Right ventricle myocardium superior (tissue), 1 donor: ENCODE data around the gene NELL1. TPM values are rescaled to one million over a fixed set of nuclear protein-coding genes. Genes with fewer than 3 reads are reported as not detected.

Experiments used
- ATAC-seq: fragments of 200-7000 bp; cut with Tn5 transposase; one replicate; pipeline ENCODE4 v1.9.1; 2020; ENCODE audit warnings: mild to moderate bottlenecking; ENCODE audit not compliant: poor library complexity
- DNase-seq: peaks from one replicate; pipeline ENCODE4 v3.0.0-alpha.2; 2020
- intact Hi-C: fragments of 100-400 bp; cut with DNase I; formaldehyde crosslinking; loops from one replicate; pipeline ENCODE4 v1.11.2; 2022
- total RNA-seq: library from RNA; stranded (reverse); fragmentation: NEBNext Ultra II Directional; extraction: Animal tissue kit (Norgen Biotek cat#: 25700); gene quantifications from one replicate; pipeline ENCODE4 v1.2.1, GENCODE V29; 2021
- donor health status: DM: no; HTN: yes; CAD: no; lungs with severe emphysema.

NELL1 gene
- total RNA-seq, 1 donor from 2014 or later = not detected

DNA sequence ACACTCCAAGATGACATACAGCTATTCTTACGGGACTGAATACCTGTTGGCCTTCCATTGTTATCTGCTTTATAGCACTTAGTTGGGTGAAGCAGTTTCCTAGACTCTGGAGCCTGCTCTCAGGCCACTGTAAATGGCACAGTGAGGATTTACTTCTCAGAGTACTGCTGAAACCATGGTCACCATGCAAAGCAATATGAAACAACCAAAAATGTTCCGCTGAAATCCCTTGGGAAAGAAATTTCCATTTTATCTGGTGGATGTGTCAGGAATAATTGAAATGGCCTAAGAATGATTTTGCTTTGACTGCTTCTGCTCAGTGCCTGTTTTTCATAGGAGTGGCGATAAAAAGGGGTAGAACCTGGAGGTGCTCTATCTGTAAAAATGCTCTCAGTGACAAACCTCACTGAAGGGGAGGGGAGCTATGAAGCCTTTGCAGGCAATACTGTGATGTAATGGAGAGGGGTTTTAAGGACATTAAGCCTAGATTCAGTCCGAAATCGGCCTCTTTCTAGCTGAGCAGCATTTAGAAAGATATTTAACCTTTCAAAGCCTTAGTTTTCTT, 871.9 kb downstream of the NELL1 start:
- no peak for ATAC-seq
- intact Hi-C loops = no loop called here
- no peak for DNase-seq

DNA sequence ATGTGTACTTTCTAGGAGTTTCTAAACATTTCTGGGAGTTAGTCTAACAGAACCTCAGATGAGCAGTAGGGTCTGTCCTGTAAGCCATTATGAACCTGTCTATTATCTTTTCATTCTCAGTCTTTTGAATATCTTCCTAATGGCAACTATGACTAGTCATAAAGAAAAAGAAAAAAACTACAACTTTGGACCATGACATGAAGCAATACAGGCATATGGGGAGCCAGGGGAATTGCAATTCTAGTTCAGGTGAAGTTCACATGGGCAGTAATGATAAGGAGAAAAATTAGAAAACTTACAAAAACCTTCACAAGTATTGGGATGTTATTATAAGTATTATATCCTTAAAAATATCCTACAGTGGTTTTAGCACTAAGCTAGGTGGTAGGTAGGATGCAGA, 874.5 kb downstream of the NELL1 start:
- ATAC-seq = no peak
- intact Hi-C loops = no loop called here

DNA sequence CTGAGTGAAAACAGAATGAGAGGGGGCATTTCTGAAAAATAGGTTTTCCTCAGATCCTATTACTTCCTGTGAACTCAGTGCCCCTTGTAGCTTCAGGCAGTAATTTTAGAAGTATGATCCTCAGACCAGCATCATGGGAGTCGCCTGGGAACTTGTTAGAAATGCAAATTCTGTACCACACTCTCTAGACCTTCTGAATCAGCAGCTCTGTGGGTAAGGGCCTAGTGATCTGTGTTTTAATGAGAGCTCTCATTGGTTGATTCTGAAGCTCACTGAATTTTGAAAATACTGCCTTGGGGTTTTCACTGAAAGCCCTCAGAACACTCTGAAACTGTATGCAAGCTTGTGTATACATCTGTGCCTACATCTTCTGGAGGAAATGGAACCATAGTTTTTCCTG, 876.3 kb downstream of the NELL1 start:
- no peak for DNase-seq
- ATAC-seq = no peak
- intact Hi-C loops = no loop called here

More for the DNA sequence above, 874.5 kb downstream of the NELL1 start:
- no peak for DNase-seq

DNA sequence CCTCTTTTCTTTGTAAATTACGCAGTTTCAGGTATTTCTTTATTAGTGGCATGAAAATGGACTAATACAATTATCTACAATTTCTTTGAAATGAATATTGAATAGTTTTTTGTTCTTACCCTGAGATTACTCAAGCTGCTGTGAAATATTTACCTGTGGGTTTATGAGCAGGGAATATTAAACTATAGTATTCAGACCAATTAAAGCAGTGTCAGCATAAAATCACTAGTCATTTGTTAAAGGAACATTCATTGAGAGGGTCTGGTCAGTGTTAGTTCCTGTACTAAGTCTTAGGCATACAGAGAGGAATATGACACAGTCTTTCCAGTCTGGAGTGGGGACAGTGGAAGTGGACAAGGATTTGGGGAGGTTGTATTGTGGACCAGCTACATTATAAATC, 877.3 kb downstream of the NELL1 start:
- no peak for ATAC-seq
- DNase-seq = no peak
- intact Hi-C loops = no loop called here

DNA sequence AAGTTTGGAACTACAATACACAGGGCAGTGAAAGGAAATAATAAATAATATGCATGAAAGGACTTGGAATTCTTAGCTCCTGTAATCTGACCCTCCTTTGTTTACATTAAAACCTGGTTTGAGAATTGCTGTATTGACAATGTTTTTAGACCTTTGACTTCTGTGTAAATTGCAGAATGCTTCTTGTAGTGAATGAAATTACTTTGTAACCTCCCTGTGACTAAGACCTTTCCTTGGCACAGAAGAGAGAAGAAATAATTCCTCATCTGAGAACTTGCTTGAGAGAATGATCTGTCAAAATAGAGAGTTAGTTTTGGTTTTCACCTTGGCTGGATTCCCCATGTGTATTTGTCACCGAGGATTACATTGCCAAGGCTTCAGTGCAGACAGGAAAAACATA, 883.5 kb downstream of the NELL1 start:
- DNase-seq (no peak), ATAC-seq (no peak)
- intact Hi-C loops = no loop called here

DNA sequence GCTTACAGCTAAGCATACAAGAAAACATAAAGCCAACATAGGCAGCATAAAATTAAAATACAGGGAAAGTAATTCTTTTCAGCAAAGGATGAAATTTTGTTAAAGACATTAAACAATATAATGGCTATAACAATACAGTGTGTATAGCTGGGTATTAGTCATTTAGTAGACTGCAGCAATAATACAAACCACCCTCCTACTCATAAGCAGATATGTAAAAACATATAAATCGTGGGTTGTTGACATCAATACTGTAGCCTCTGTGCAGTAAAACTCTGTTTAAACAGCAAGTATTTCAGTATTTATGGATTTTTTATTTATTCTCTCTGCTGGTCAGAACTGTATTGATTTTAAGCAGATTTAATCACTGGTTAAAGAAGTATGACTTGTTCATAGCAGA, 884.4 kb downstream of the NELL1 start:
- no peak for DNase-seq
- no peak for ATAC-seq
- intact Hi-C loops = no loop called here

DNA sequence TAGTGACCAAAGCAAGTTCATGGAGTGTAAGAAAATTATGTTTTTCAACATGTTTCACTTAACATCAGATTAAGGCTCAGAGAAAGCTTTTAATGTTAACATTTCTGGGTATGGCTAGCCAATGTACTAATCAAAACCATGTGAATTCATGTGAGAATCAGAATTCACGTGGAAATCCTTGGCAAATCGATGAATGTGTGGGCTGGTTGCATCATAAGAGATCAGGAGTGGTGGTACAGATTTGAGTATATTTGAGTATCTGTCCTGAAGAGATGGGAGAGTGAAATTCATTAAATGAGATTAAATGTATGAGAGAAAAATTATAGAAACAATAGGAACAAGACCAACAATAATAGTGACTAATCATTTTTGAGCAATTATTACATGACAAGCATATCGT, 884.9 kb downstream of the NELL1 start:
- DNase-seq (no peak), ATAC-seq (no peak)
- intact Hi-C loops = no loop called here

DNA sequence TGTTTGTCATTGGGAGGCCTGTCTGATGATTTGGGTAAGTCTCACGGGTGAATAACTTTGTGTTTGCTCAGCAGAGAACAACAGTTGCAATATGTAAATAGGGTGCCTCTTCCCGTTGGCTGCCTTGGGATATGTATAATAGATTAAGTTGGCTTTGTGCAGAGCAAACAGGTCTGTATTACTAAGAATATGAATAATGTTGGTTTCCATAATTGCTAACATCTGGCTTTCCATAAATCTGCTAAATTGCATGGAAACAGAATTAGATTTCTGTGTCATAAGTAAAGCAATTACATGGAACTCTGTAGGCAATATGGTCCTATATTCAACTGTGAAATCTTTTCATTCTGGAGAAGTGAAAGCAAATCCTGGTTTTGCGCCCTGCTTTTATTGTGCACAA, 887.5 kb downstream of the NELL1 start:
- DNase-seq (no peak), ATAC-seq (no peak)
- intact Hi-C loops = no loop called here

DNA sequence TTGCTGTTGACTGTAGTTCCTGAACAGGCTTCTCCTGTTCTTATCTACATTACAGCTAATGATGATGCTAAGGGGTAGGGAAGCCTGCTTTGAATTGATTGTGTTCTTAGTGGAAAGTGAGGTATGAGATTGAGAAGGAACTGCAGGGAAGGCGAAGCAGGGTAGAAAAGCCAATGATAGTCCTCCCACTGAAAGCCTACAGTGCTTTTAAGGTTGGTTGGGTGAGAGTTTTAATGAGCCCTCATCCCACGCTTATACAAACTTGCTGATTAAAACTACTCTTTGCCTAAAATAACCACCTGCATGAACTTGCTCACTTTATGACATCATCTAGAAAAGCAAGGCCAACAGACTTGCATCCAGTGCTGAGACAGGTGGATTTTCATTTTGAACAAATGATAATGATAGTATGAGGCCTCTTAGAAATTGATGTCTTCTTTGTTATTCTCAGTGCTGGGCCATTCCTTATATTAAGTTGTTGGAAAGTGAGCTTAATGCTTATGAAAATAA, 891.1 kb downstream of the NELL1 start:
- DNase-seq (no peak), ATAC-seq (no peak)
- intact Hi-C loops = no loop called here

DNA sequence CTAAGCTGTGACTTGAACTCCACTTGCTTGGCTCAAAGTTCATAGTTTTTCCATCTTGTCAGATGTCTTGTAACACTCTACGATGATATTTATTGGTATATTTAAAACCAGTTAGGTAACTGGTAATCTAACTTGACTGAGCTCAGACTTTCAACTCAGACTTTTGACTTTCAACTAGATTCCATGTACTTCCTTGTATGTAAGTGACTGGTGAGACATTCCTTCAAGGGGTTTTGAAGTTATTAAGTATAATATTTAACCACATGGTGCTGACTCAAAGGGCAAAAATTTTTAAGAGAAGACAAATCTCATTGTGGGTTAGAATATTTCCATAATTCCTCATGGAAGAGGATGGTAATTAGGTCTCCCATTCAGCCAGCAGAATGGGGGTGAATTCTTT, 892.2 kb downstream of the NELL1 start:
- no peak for ATAC-seq
- intact Hi-C loops = no loop called here
- no peak for DNase-seq

DNA sequence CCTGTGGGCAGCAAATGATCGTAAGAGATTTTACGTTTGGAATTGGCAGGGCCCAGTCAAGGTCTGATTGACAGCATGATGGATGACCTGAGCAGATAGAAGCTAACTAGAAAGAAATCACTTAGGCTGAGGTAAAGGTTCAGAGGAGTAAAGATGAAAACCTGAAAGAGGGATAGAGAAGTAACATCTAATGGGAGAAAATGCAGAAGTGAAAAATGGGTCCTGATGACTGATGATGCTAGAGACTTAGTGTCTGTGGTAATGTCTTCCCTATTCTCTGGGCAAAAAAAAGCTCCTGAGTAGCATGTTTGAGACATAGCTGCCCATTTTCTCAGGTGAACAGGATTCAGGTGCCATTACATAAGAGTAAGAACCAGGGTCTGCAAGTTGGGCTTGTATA, 894.7 kb downstream of the NELL1 start:
- intact Hi-C loops = no loop called here
- ATAC-seq (no peak), DNase-seq (no peak)

DNA sequence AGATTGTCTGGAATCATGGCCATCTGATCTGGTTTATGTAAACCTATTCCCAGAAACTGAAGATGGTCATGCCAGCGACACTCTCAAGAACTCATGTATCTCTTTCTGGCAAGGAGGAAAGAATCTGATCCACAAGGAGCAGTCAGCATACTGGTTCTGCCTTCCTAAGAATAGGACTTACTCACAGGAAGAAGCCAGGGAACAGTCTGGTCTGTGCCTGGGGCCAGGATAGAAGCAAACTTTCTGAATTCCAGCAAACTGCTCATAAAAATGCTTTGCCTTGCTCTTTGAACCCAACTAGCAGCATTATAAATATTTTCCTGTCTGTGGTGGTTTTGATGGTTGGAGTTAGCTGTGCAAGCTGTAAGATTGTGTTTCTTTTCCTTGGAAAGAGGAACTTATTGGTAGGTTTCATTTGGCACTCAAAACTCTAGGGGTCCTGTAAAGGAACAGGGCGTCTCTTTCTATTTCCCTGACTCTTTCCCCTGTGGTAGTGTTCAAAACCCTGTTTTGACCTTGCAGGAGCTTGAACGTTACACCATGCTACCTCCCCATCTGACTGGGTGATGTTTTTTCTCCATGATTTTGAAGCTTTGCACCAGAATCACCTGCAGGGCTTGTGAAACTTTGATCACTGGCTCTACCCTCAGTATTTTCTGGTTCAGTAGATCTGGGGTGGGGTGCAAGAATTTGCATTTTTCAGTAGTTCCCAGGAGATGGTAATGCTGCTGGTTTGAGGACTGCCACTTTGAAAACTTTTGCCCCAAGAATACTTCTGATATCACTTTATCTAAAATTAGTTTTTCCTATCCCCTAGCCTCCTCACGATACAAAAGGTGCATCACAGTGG, 895.7 kb downstream of the NELL1 start:
- no peak for ATAC-seq
- DNase-seq = no peak
- intact Hi-C loops = no loop called here

DNA sequence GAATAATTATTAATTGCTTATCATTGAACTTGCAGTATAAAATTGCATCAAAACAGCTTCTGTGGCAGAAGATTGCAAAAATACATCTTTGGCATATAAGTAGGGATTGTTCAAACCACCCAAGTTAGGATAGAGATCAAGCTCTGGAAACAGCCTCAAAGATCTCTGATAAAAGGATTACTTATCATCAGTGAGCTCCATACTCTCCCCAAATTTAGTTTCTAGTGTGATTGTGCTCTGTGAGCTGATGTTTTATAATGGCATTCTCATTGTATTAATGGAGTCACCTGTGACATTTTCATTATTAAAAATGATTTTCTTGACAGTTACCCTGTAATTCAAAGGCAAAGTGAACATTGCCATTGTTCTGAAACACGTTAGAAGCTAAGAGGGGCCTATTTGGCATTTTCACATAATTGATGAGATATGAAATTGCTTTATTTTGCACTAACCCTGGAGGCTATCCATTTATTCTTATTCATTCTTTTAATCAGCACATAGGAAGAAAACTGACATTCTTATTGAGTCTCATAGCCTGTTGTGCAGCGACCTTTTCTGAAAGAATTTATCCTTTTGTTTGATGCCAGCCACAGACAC, 897.2 kb downstream of the NELL1 start:
- no peak for ATAC-seq
- intact Hi-C loops = no loop called here
- DNase-seq = no peak

DNA sequence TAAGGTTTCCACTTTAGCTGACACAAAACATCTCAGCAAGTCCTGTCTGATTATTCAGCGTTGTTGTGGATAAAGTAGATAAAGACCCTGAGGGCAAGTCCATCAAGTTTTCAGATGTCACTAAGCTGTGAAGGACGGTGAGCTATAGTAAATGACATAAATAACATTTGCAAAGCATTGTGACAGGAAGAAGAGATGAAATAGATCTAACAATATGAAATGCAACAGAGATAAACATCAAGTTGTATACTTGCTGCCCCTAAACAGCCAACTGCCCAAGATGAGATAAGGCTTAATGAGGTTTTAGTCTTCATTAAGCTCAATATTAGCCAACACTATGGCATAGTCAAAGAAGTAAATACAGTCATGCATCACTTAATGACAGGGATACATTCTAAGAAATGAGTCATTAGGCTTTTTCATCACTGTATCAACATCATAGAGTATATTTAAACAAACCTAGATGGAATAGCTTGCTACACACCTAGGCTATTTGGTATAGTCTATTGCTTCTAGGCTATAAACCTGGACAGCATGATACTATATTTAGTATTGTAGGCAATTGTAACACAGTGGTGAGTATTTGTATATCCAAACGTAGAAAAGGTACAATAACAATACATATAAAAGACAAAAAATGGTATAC, 898.4 kb downstream of the NELL1 start:
- ATAC-seq (no peak), DNase-seq (no peak)
- intact Hi-C loops = no loop called here

DNA sequence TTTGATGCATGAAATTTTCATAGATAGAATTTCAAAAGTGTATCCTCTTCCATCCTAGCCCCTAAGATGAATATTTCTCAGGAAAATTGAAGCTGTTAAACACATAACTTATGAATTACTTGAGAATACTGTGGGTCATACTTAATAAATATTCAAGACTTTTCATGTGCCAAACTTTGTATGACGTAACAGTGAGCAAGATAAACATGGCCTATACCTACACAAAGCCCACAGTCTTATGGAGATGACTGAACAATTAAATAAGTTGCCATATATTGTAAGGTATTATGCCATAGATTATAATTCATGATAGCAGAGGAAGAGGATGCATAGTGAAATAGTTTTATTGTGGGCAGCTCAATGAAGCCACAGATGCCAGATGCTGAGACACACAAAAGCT, 902.8 kb downstream of the NELL1 start:
- intact Hi-C loops = no loop called here
- no peak for DNase-seq
- no peak for ATAC-seq

DNA sequence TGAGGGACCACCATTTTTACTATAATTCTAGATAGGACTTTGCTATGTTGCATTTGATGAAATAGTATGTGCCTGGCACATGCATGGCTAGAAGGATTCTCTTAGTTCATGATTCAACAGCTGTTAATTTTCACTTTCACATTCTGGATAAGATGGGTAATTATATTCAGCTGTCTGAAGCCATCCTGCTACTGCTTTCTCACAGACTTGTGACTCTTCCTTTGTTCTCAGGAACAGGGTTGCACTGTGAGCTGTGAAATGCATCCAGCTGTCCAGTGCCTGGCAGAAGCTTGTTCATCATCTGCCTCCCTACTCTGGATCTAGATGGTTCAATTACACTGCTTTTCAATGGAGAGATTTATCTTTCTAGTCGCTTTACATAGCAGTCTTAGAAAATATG, 913.4 kb downstream of the NELL1 start:
- ATAC-seq = no peak
- intact Hi-C loops = no loop called here

DNA sequence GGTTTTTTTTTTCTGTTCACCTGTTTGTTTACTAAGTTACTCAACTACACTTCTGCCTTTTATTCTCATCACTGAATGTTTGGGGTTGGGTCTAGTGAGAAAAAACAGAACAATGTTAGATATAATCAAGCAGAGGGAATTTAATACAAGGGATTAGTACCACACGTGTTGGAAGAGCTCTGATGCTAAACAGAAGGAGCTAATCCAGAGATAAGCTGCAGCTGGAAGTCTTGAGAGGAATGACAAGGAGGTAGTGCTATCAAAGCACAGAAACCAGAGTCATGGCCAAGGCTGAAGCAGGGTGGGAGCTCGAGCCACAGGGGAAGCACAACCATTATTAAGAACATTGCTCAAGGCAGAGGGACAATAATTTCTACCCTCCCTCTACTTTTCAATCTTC, 919.4 kb downstream of the NELL1 start:
- intact Hi-C loops = no loop called here
- no peak for ATAC-seq

More for the DNA sequence above, 913.4 kb downstream of the NELL1 start:
- DNase-seq = no peak

DNA sequence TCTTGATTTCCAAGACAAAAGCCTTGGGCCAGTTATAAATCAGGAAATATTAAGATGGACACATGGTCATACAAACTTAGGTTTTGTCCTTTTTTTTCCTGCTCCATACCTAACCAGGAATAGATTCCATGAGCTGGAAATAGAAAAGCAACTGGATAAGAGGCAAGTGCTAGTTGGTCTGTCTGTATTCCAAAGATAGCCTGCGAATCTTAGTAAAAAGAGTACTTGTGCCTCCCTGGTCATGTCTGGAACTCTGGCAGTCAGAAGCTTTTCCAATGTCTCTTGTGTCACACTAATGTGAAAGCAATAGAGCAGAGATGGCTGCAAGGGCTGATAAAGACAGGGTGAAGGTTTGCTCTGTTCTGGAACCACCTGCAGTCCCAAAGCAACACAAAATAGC, 933.3 kb downstream of the NELL1 start:
- intact Hi-C loops = no loop called here
- DNase-seq (no peak), ATAC-seq (peak; percentile 76)

More for the DNA sequence above, 919.4 kb downstream of the NELL1 start:
- DNase-seq = no peak

DNA sequence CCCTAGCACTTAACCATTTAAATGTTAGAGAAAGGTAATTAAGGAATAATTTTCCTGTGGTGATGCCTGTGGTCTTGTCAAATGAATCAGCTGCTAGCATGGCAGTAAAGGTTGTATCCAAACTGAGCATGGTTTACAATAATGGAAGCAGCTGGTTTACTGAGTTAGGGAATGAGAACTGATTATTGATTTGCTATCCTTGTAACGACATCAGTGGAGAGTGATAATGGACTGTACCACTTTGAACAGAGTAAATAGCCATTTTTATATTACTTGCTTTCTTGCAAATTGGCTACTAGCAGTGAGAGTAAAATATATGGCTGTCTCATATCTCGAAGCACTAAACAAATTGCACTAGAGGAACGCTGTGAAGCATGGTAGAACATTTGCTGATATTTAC, 934.5 kb downstream of the NELL1 start:
- intact Hi-C loops = no loop called here
- DNase-seq (no peak), ATAC-seq (no peak)

DNA sequence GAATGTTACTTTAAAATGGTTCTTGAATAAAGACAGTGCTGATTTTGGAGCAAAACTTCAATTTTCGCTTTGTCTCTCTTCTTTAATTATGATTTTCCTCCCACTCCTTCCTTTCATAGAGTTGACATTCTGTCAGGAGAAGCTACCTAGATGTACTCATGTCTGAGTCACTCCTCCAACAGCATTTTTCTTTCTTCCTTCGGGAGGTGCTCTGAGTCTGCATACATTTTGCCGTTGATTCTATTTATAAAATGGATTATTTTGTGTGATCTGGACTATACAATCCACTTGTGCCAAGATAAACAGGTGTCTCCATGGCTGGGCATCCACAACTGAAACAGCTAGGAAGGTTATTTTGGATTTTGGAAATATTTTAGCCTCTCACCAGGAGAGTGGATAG, 935.2 kb downstream of the NELL1 start:
- no peak for DNase-seq
- intact Hi-C loops = no loop called here
- ATAC-seq = no peak
